Common myeloid progenitor, CD34-positive (primary cell): ENCODE measurements around the gene CUTC.
"Not testable (repeated sequence)": the region's sequence is repeated elsewhere in the genome, so short reads cannot be mapped to it uniquely, and the experiment has no call there.

Source experiments
- CTCF ChIA-PET: fragments of 350-600 bp; sonication (Branson Sonifier 250); formaldehyde crosslinking; loops from one replicate; lab custom pipeline; 2021; ENCODE audit warnings: antibody characterized with exemption; lab: Charles Lee
- POLR2A ChIA-PET: fragments of 350-600 bp; sonication (Branson Sonifier 250); formaldehyde crosslinking; loops from one replicate; lab custom pipeline; 2021; ENCODE audit warnings: antibody characterized with exemption; lab: Charles Lee
- DNase-seq, 3 donors: peaks; one replicate each; pipeline versions ENCODE4 v3.0.0 to v3.0.0-alpha.2; 2013
- H3K27ac ChIP-seq, 2 experiments: 1 replicate in 1 of 2; 2 replicates in 1 of 2; pipeline ENCODE4 v1.7.0; 2013; ENCODE audit warnings: inconsistent platforms in 2 of 2, low read length in 2 of 2, mild to moderate bottlenecking in 2 of 2, low read depth in 1 of 2, moderate library complexity in 1 of 2; ENCODE audit not compliant: severe bottlenecking in 2 of 2, insufficient read depth in 1 of 2, poor library complexity in 1 of 2
- H3K27me3 ChIP-seq, 5 experiments: replicated peaks in 2 of 5; 1 replicate in 3 of 5; 2 replicates in 2 of 5; pipeline versions ENCODE4 v1.6.1 to v1.7.0; 2013; ENCODE audit warnings: low read length in 4 of 5, mild to moderate bottlenecking in 2 of 5, moderate library complexity in 2 of 5, inconsistent platforms in 1 of 5; ENCODE audit not compliant: insufficient read depth in 5 of 5, control insufficient read depth in 4 of 5
- H3K36me3 ChIP-seq, 4 experiments: 1 replicate in 2 of 4; 2 replicates in 2 of 4; pipeline versions ENCODE4 v1.6.1 to v1.7.0; 2013; ENCODE audit warnings: low read length in 3 of 4, control low read depth in 1 of 4, mild to moderate bottlenecking in 1 of 4; ENCODE audit not compliant: control insufficient read depth in 4 of 4, insufficient read depth in 4 of 4
- H3K4me1 ChIP-seq, 4 experiments: 1 replicate in 3 of 4; 2 replicates in 1 of 4; pipeline versions ENCODE4 v1.6.1 to v1.7.1; 2013; ENCODE audit warnings: low read length in 3 of 4, mild to moderate bottlenecking in 3 of 4, control low read depth in 1 of 4, inconsistent platforms in 1 of 4, moderate library complexity in 1 of 4; ENCODE audit not compliant: control insufficient read depth in 4 of 4, insufficient read depth in 4 of 4; ENCODE audit errors: control extremely low read depth in 1 of 4
- H3K4me3 ChIP-seq, 7 experiments: 1 replicate in 4 of 7; 2 replicates in 3 of 7; pipeline versions ENCODE4 v1.5.1 to v1.7.0; 2013; ENCODE audit warnings: mild to moderate bottlenecking in 7 of 7, low read length in 6 of 7, moderate library complexity in 6 of 7, inconsistent platforms in 2 of 7, low read depth in 2 of 7, control low read depth in 1 of 7; ENCODE audit not compliant: insufficient read depth in 4 of 7, control insufficient read depth in 1 of 7; ENCODE audit errors: extremely low read depth in 1 of 7
- H3K9me3 ChIP-seq, 5 experiments: 1 replicate in 4 of 5; 2 replicates in 1 of 5; pipeline versions ENCODE4 v1.6.1 to v1.7.1; 2013; ENCODE audit warnings: low read length in 4 of 5, mild to moderate bottlenecking in 2 of 5, inconsistent platforms in 1 of 5, low read depth in 1 of 5, moderate library complexity in 1 of 5; ENCODE audit not compliant: control insufficient read depth in 4 of 5, insufficient read depth in 2 of 5; ENCODE audit errors: control extremely low read depth in 1 of 5
- WGBS: methylation state at CpG from one replicate; pipeline ENCODE4 v1.1.5; 2013; ENCODE audit not compliant: insufficient coverage; 5-methylcytosine and 5-hydroxymethylcytosine counted together

The CUTC gene

DNA sequence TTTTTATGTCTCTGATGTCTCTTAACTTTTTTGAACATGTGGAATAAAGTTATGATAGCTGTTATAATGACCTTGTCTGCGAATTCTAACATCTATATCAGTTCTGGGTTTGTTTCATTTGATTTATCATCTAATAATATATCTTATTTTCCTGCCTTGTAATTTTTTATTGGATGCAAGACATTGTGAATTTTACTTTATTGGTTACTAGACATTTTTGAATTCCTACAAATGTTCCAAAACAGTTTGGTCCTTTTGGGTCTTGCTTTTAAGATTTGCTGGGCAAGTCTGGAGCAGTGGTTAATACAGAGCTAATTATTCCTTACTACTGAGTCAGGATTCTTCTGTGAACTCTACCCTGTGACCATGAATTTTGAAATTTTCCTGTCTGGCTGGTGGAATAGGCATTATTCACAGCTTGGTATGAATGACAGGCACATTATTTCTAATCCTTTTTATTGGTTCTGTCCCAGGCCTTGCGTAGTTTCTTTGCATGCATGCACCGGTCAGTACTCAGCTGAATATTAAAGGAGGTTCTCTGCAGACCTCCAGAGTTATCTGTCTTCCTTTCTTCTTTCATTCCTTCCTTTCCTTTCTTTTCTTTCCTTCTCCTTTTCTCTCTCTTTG, 9.0 kb downstream of the CUTC start:
- ChIA-PET CTCF (interaction anchor here (0.6 to 1.9 kb wide), 2 partner anchors 9 to 41 kb away, joined by 3 to 5 read pairs; partner anchors contain the start of genes COX15 and CUTC), POLR2A (no interaction called here)
- Histone ChIP-seq H3K36me3 (peaks cover 41 to 92% (median 64%) of the 10 kb centered on the region in 4 experiments), H3K27me3 (no peaks in the 10 kb centered on the region), H3K4me3 (no peak overlapping the region), H3K27ac (no peak overlapping the region), H3K9me3 (peaks cover 3 to 34% (median 13%) of the 10 kb centered on the region in 5 experiments), H3K4me1 (no peaks in the 10 kb centered on the region)
- 97% methylated on average over 2 of the region's 3 CpGs for WGBS
- no peak for DNase-seq

DNA sequence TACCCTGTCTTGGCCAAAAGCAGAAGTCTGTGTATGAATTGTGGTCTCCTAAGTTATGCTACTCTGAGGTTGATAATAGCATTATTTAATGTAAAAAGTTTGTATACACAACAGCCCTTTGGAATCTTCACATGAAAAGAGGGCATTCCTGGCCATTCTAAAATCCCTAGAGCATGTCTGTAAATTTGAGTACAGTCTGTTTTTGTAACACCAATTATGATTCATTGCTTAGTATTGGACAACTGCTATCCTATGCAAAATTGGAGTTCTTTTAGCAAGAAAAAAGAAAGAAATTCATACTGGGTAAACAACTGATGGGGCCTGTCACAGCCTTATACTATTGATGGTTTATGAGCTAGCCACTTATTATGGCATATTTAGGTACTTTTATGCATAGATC, 10.2 kb downstream of the CUTC start:
- no peak overlapping the region for H3K4me3 ChIP-seq
- CTCF ChIA-PET, result interaction anchor here (1.9 kb wide), 1 partner anchor 9 kb away, joined by 7 read pairs; no protein-coding TSS in a partner anchor

DNA sequence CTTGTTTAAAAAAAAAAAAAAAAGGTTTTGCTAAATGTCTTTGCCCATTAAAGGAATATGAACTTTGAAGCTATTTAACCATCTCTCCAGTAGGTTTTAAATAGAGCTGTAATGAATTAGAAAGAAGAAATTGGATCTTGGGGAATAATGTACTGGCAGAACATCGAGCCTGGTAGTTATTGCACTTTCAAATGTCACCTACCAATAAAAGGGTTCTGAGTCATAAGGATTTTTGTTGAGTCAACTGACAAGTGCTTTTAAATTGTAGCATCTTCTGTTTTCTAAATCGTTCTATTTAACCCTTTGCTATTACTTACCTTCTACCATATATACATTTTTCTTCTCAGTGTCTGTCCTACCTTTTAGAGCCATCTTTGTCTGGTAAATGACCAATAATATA, 10.7 kb downstream of the CUTC start:
- Histone ChIP-seq H3K27ac (no peak overlapping the region), H3K4me3 (no peak overlapping the region), H3K27me3 (no peaks in the 10 kb centered on the region), H3K36me3 (peaks cover 41 to 90% (median 63%) of the 10 kb centered on the region in 4 experiments), H3K9me3 (peaks cover 3 to 34% (median 13%) of the 10 kb centered on the region in 5 experiments), H3K4me1 (no peaks in the 10 kb centered on the region)
- DNase-seq, result no peak
- WGBS, result 67% methylated on average over 1 of the region's 2 CpGs
- POLR2A ChIA-PET, result no interaction called here
- CTCF ChIA-PET, result interaction anchor here (0.6 to 1.9 kb wide), 2 partner anchors 10 to 222 kb away, joined by 3 to 7 read pairs; no protein-coding TSS in a partner anchor

More for the DNA sequence above, 10.2 kb downstream of the CUTC start:
- Histone ChIP-seq H3K4me1 (no peaks in the 10 kb centered on the region), H3K27ac (no peak overlapping the region), H3K9me3 (peaks cover 3 to 34% (median 13%) of the 10 kb centered on the region in 5 experiments), H3K27me3 (no peaks in the 10 kb centered on the region), H3K36me3 (peaks cover 41 to 90% (median 63%) of the 10 kb centered on the region in 4 experiments)
- POLR2A ChIA-PET, result no interaction called here
- DNase-seq, result no peak

DNA sequence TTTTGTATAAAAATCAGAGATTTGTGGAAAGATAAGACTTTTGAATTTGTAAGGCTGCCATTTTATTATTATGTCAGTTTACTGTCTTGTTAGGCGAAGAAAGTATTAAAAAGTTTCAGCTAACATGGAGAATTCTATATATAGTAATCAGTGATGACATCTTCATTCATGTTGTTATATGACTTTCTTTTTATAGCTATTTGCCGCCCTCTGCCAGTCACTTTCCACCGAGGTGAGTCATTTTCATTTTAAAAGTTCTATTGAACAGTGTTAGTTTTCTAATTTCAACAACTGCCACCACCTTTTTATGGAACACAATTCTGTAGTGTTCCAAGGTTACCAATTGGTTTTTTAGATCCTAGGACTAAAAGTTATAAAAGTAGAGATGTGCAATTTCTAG, 11.8 kb downstream of the CUTC start:
- peaks cover 3 to 31% (median 10%) of the 10 kb centered on the region in 5 experiments for H3K9me3 ChIP-seq
- no peaks in the 10 kb centered on the region for H3K27me3 ChIP-seq
- H3K36me3 ChIP-seq, result peaks cover 41 to 92% (median 62%) of the 10 kb centered on the region in 4 experiments
- DNase-seq, result no peak
- H3K4me3 ChIP-seq, result no peak overlapping the region
- CTCF ChIA-PET, result interaction anchor here (1.9 kb wide), 1 partner anchor 11 kb away, joined by 7 read pairs; no protein-coding TSS in a partner anchor
- H3K27ac ChIP-seq, result no peak overlapping the region
- POLR2A ChIA-PET, result no interaction called here
- H3K4me1 ChIP-seq, result no peaks in the 10 kb centered on the region
- WGBS, result no CpG with 5 or more reads among the region's 3 CpGs

DNA sequence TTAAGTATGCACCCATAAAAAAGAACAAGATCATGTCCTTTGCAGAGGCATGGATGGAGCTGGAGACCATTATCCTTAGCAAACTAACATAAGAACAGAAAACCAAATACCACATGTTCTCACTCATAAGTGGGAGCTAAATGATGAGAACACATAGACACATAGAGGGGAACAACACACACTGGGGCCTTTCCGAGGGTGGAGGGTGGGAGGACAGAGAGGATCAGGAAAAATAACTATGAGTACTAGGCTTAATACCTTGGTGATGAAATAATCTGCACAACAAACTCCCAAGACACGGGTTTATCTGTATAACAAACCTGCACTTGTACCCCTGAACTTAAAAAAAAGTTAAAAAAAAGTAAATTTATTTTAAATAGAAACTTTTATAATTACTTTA, 14.1 kb downstream of the CUTC start:
- no CpG with 5 or more reads among the region's 2 CpGs for WGBS
- H3K4me1 ChIP-seq, DNase-seq, POLR2A ChIA-PET, H3K4me3 ChIP-seq, CTCF ChIA-PET, H3K27ac ChIP-seq, H3K27me3 ChIP-seq, H3K9me3 ChIP-seq: not testable (repeated sequence)
- H3K36me3 ChIP-seq, result peaks cover 29 to 87% (median 58%) of the 10 kb centered on the region in 4 experiments

DNA sequence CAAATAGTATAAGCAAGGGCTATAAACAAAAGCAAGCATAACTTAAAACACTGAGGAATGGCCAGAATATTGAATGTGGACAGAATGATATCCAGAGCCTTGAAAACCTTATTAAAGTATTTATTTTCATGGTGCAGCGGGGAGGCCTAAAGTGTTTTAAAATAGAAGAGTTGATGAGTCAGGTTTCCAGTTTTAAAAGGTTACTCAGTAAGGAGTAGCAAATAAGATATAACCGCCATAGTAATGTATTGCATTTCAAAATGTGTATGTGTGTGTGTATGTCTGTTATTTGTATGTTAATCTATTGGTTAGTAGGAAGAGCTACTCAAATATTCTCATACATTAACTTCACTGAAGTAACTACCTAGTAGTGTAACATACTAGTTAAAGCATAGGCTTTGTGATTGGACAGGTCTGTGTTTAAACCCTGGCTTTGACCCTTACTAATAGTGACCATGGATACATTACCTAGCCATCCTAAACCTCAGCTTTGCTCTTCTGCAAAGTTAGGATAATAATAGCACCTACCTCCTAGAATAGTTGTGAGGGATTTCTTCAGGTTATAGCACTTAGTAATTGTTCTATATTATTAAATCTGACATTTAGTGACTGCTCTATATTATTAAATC, 16.9 kb downstream of the CUTC start:
- CTCF ChIA-PET, result interaction anchor here (1.2 kb wide), 1 partner anchor 17 kb away, joined by 4 read pairs; the partner anchor contains the start of genes COX15 and CUTC
- H3K27ac ChIP-seq, result no peak overlapping the region
- DNase-seq, result no peak
- WGBS, result 100% methylated on average over 1 of the region's 2 CpGs
- no peak overlapping the region for H3K4me3 ChIP-seq
- peaks cover 15 to 81% (median 56%) of the 10 kb centered on the region in 4 experiments for H3K36me3 ChIP-seq
- H3K4me1 ChIP-seq, result no peaks in the 10 kb centered on the region
- H3K27me3 ChIP-seq, result no peaks in the 10 kb centered on the region
- POLR2A ChIA-PET, result interaction anchor here (0.7 kb wide), 1 partner anchor 18 kb away, joined by 4 read pairs; no protein-coding TSS in a partner anchor
- no peaks in the 10 kb centered on the region for H3K9me3 ChIP-seq

DNA sequence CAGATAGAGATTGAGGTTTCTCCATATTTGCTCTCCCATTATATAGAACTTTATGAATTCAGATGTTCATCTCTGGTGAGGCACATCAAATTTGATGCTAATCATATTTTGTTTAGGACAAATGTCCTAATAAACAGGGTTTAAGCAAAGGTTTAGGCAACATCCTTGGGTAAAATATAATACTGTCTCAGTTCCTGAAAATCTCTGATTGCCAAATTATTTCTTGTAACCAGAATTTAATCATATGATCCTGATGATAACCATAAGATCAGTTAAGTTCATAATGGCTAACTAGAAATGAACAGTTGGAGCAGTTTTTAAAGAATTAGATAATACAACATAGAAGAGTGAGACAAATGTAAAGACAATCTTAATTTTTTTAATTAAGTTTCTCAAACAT, 18.6 kb downstream of the CUTC start:
- DNase-seq, result no peak
- Histone ChIP-seq H3K4me1 (no peaks in the 10 kb centered on the region), H3K36me3 (peaks cover 17 to 86% (median 59%) of the 10 kb centered on the region in 4 experiments), H3K27ac (no peak overlapping the region), H3K4me3 (no peak overlapping the region), H3K9me3 (no peaks in the 10 kb centered on the region), H3K27me3 (no peaks in the 10 kb centered on the region)
- ChIA-PET POLR2A (no interaction called here), CTCF (interaction anchor here (1.5 kb wide), 1 partner anchor 15 kb away, joined by 3 read pairs; no protein-coding TSS in a partner anchor)
